ENCODE data around the gene TRAFD1. TPM values are rescaled to one million over a fixed set of nuclear protein-coding genes. Genes with fewer than 3 reads are reported as not detected.
A peak's percentile ranks its signal among the peaks of the same experiment; 100 is the strongest.

Gene TRAFD1

DNA sequence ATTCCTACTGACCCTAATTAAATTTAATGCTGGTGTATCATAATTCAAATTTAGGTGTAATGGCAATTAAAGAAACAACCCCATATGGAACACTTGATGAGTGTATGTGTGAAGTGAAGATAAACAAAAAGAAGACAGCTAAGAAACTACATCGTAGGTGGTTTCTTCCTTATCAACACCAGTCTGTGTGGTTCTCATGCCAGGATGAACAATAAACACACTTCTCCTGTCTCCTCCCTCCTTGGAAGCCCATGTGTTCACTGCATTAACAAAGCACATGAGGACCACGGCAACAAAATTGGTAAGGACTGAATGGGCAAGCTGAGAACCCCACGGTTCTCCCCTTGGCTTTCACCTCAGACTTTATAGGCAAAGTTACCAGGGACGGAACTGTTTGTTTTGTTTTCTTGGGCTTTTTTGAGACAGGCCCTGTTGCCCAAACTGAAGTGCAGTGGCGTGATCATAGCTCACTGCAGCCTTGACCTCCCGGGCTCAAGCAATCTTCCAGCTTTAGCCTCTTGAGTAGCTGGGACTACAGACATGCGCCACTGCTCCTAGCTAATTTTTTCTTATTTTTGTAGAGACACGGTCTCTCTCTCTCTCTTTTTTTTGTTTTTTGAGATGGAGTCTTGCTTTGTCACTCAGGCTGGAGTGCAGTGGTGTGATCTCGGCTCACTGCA lies 71.0 kb downstream of the TRAFD1 start:
- H3K79me1 ChIP-seq (ENCODE audit: low read depth, low read length) = no peaks in the 10 kb centered on the region
- H3K4ac ChIP-seq (ENCODE audit: low read length) = no peak overlapping the region
- H2AK5ac ChIP-seq (ENCODE audit: low read depth, low read length) = no peak overlapping the region
- H2BK12ac ChIP-seq (ENCODE audit: low read length) = no peak overlapping the region
- H2BK120ac ChIP-seq (ENCODE audit: low read depth, low read length) = no peak overlapping the region
- H4K8ac ChIP-seq (ENCODE audit: low read depth, low read length) = no peak overlapping the region
- H3K14ac ChIP-seq (ENCODE audit: low read length) = no peak overlapping the region
- no peak overlapping the region for H2AFZ ChIP-seq (ENCODE audit: low read length)
- no CpG with 5 or more reads among the region's 9 CpGs for WGBS, 2 donors (ENCODE audit: extremely low coverage in 2 of 2, insufficient read length in 2 of 2, insufficient replicate concordance in 1 of 2)
- H3K4me1 ChIP-seq (ENCODE audit: control insufficient read depth in 2 of 2, insufficient read depth in 1 of 2, low read depth in 1 of 2, low read length in 2 of 2) = no peaks in the 10 kb centered on the region
- H2BK15ac ChIP-seq (ENCODE audit: low read length) = no peak overlapping the region
- no peak overlapping the region for H3K23ac ChIP-seq (ENCODE audit: low read depth, low read length, poor library complexity)
- no peak overlapping the region for H3K4me3 ChIP-seq (ENCODE audit: low read length in 2 of 2)
- H3K36me3 ChIP-seq (replicated peaks in 1 of 2; ENCODE audit: control insufficient read depth in 2 of 2, insufficient read depth in 2 of 2, low read length in 2 of 2) = peaks cover 33 to 89% of the 10 kb centered on the region in 2 donors
- no peak overlapping the region for H3K9ac ChIP-seq (ENCODE audit: low read depth, low read length, poor library complexity)
- H2BK5ac ChIP-seq (ENCODE audit: low read length) = no peak overlapping the region
- no peaks in the 10 kb centered on the region for H3K27me3 ChIP-seq (ENCODE audit: control insufficient read depth in 3 of 3, insufficient read depth in 3 of 3, low read depth in 1 of 3, low read length in 3 of 3)
- no peak overlapping the region for H3K4me2 ChIP-seq (ENCODE audit: insufficient read depth, low read length, poor library complexity, severe bottlenecking)
- H4K91ac ChIP-seq (ENCODE audit: low read depth, low read length, poor library complexity) = no peak overlapping the region
- no peak for DNase-seq (ENCODE audit: low spot score)
- H3K27ac ChIP-seq (replicated peaks; ENCODE audit: low read length) = no peak overlapping the region
- peaks cover 0 to 3% of the 10 kb centered on the region in 2 donors for H3K9me3 ChIP-seq (replicated peaks in 1 of 2; ENCODE audit: control insufficient read depth in 2 of 2, insufficient read depth in 1 of 2, low read depth in 1 of 2, low read length in 2 of 2)
- H3K18ac ChIP-seq (ENCODE audit: low read length) = no peak overlapping the region

DNA sequence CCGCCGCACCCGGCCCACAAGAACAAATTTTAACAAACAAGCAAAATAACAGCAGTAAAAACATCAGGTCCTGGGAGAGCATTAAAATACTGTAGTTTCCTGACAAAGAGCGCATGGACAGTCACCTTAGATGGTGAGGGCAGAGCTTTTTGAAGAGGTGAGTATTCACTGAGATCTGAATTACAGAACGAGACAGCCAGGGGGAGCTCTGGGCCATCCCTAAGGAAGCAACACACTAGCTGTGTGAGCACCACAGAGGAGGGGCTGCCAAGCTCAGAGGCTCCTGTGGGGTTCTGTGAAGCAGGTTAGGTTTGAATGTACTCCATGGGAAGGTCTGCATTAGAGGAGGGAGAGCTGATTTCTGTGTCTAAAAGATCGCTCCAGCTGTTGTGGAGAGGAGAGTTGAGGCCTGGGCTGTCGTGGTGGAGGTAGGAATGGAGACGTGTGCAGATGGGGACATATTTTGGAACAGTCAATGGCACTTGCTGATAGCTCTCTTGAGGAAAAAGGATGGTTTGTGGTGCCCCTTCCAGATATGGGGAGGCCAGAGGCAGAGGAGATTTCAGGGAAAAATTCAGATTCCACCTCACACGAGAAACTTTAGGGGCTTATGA lies 72.9 kb downstream of the TRAFD1 start:
- Histone ChIP-seq H3K27me3 (ENCODE audit: control insufficient read depth in 3 of 3, insufficient read depth in 3 of 3, low read depth in 1 of 3, low read length in 3 of 3) (no peaks in the 10 kb centered on the region), H4K8ac (ENCODE audit: low read depth, low read length) (no peak overlapping the region), H2BK12ac (ENCODE audit: low read length) (no peak overlapping the region), H3K4me3 (ENCODE audit: low read length in 2 of 2) (no peak overlapping the region), H4K91ac (ENCODE audit: low read depth, low read length, poor library complexity) (no peak overlapping the region), H2BK15ac (ENCODE audit: low read length) (no peak overlapping the region), H2BK5ac (ENCODE audit: low read length) (no peak overlapping the region), H3K9me3 (replicated peaks in 1 of 2; ENCODE audit: control insufficient read depth in 2 of 2, insufficient read depth in 1 of 2, low read depth in 1 of 2, low read length in 2 of 2) (peaks cover 0 to 3% of the 10 kb centered on the region in 2 donors), H3K4me1 (ENCODE audit: control insufficient read depth in 2 of 2, insufficient read depth in 1 of 2, low read depth in 1 of 2, low read length in 2 of 2) (no peaks in the 10 kb centered on the region), H3K14ac (ENCODE audit: low read length) (no peak overlapping the region), H2BK120ac (ENCODE audit: low read depth, low read length) (no peak overlapping the region), H3K79me1 (ENCODE audit: low read depth, low read length) (no peaks in the 10 kb centered on the region), H3K23ac (ENCODE audit: low read depth, low read length, poor library complexity) (no peak overlapping the region), H3K4me2 (ENCODE audit: insufficient read depth, low read length, poor library complexity, severe bottlenecking) (no peak overlapping the region), H2AFZ (ENCODE audit: low read length) (no peak overlapping the region), H3K18ac (ENCODE audit: low read length) (no peak overlapping the region), H2AK5ac (ENCODE audit: low read depth, low read length) (no peak overlapping the region), H3K36me3 (replicated peaks in 1 of 2; ENCODE audit: control insufficient read depth in 2 of 2, insufficient read depth in 2 of 2, low read length in 2 of 2) (peaks cover 23 to 89% of the 10 kb centered on the region in 2 donors), H3K27ac (replicated peaks; ENCODE audit: low read length) (no peak overlapping the region), H3K9ac (ENCODE audit: low read depth, low read length, poor library complexity) (no peak overlapping the region), H3K4ac (ENCODE audit: low read length) (no peak overlapping the region)
- DNase-seq (ENCODE audit: low spot score) = peak; percentile 61
- no CpG with 5 or more reads among the region's 9 CpGs for WGBS, 2 donors (ENCODE audit: extremely low coverage in 2 of 2, insufficient read length in 2 of 2, insufficient replicate concordance in 1 of 2)

DNA sequence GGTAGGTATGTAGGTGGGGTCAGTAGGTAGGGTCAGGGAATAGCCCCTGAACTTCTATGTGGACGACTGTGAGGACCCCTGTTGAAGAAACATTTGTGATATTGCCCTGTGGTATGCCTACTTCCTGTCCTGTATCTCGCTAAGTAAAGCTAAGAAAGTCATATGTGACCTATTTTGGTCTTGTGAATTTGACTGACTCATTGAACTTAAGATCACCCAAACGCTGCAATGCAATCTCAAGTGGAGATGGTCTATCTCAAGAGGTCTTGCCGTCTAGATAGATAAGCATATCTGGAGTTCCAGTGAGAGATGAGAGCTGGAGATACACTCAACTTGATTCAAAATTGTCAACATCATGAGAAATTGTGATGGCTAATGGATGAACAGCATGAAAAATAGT lies 73.8 kb downstream of the TRAFD1 start:
- WGBS, 2 donors (ENCODE audit: extremely low coverage in 2 of 2, insufficient read length in 2 of 2, insufficient replicate concordance in 1 of 2) = no CpG with 5 or more reads among the region's 4 CpGs
- peaks cover 22 to 88% of the 10 kb centered on the region in 2 donors for H3K36me3 ChIP-seq (replicated peaks in 1 of 2; ENCODE audit: control insufficient read depth in 2 of 2, insufficient read depth in 2 of 2, low read length in 2 of 2)

More for the DNA sequence above, 73.8 kb downstream of the TRAFD1 start:
- Histone ChIP-seq H3K4ac (ENCODE audit: low read length) (no peak overlapping the region), H2BK12ac (ENCODE audit: low read length) (no peak overlapping the region), H3K79me1 (ENCODE audit: low read depth, low read length) (no peaks in the 10 kb centered on the region), H3K9ac (ENCODE audit: low read depth, low read length, poor library complexity) (no peak overlapping the region), H2AFZ (ENCODE audit: low read length) (no peak overlapping the region), H3K4me2 (ENCODE audit: insufficient read depth, low read length, poor library complexity, severe bottlenecking) (no peak overlapping the region), H3K27me3 (ENCODE audit: control insufficient read depth in 3 of 3, insufficient read depth in 3 of 3, low read depth in 1 of 3, low read length in 3 of 3) (no peaks in the 10 kb centered on the region), H4K91ac (ENCODE audit: low read depth, low read length, poor library complexity) (no peak overlapping the region), H3K9me3 (replicated peaks in 1 of 2; ENCODE audit: control insufficient read depth in 2 of 2, insufficient read depth in 1 of 2, low read depth in 1 of 2, low read length in 2 of 2) (peaks cover 0 to 3% of the 10 kb centered on the region in 2 donors), H2BK5ac (ENCODE audit: low read length) (no peak overlapping the region), H2BK15ac (ENCODE audit: low read length) (no peak overlapping the region), H3K4me3 (ENCODE audit: low read length in 2 of 2) (no peak overlapping the region), H3K23ac (ENCODE audit: low read depth, low read length, poor library complexity) (no peak overlapping the region), H3K14ac (ENCODE audit: low read length) (no peak overlapping the region), H2BK120ac (ENCODE audit: low read depth, low read length) (no peak overlapping the region), H3K4me1 (ENCODE audit: control insufficient read depth in 2 of 2, insufficient read depth in 1 of 2, low read depth in 1 of 2, low read length in 2 of 2) (no peaks in the 10 kb centered on the region), H4K8ac (ENCODE audit: low read depth, low read length) (no peak overlapping the region), H3K27ac (replicated peaks; ENCODE audit: low read length) (no peak overlapping the region), H3K18ac (ENCODE audit: low read length) (no peak overlapping the region), H2AK5ac (ENCODE audit: low read depth, low read length) (no peak overlapping the region)
- DNase-seq (ENCODE audit: low spot score) = no peak

Small RNA genes within 50 kb of the gene (small RNA-seq; reads per million reads assigned to genes)
- gene RF00019 (ENCODE audit: insufficient read depth) = not detected
